Psoas muscle (tissue), 8 donors: ENCODE results near the gene SH3GL2. TPM values are rescaled to one million over a fixed set of nuclear protein-coding genes. Genes with fewer than 3 reads are reported as not detected.

Experiments
- ATAC-seq, 4 donors: fragments of 200-7000 bp; cut with Tn5 transposase; one replicate each; pipeline ENCODE4 v1.9.1; 2020; ENCODE audit warnings: moderate library complexity in 3 of 4, mild to moderate bottlenecking in 2 of 4
- DNase-seq, 2 donors: peaks; one replicate each; pipeline ENCODE4 v3.0.0-alpha.2; 2020
- H3K27ac ChIP-seq: fragments of 200-600 bp; one replicate; pipeline ENCODE4 v1.8.0; 2022
- H3K27me3 ChIP-seq, 3 donors: fragments of 200-600 bp in 1 of 3; one replicate each; pipeline versions ENCODE4 v1.6.1 to v1.8.0; 2013 to 2022; ENCODE audit warnings: low read length in 2 of 3, mild to moderate bottlenecking in 2 of 3, moderate library complexity in 1 of 3; ENCODE audit not compliant: insufficient read depth in 3 of 3
- H3K36me3 ChIP-seq, 2 donors: fragments of 200-600 bp in 1 of 2; one replicate each; pipeline versions ENCODE4 v1.6.1 to v1.8.0; 2013 to 2022; ENCODE audit warnings: low read depth in 1 of 2, mild to moderate bottlenecking in 1 of 2, moderate library complexity in 1 of 2; ENCODE audit not compliant: insufficient read depth in 1 of 2
- H3K4me1 ChIP-seq: fragments of 200-600 bp; one replicate; pipeline ENCODE4 v1.8.0; 2022
- H3K4me3 ChIP-seq: fragments of 200-600 bp; one replicate; pipeline ENCODE4 v1.8.0; 2022; ENCODE audit warnings: mild to moderate bottlenecking
- H3K9me3 ChIP-seq: fragments of 200-600 bp; one replicate; pipeline ENCODE4 v1.8.0; 2022
- CTCF ChIP-seq: fragments of 200-600 bp; IDR thresholded peaks from one replicate; pipeline ENCODE4 v1.8.0; 2022; ENCODE audit warnings: antibody characterized with exemption
- WGBS, 3 donors: extraction: QIAGEN DNeasy Blood & Tissue Kit; methylation state at CpG; one replicate each; pipeline versions ENCODE4 v1.1.6 to v1.1.7; 2013; 5-methylcytosine and 5-hydroxymethylcytosine counted together
- intact Hi-C, 2 donors: fragments of 100-400 bp; cut with DNase I; formaldehyde crosslinking; loops; one replicate each; pipeline versions ENCODE4 v1.11.0 to v1.14.2; 2022
- polyA plus RNA-seq, 3 donors: library from polyadenylated mRNA; stranded (reverse); fragments of 200-250 nt; gene quantifications; one replicate each; pipeline ENCODE4 v1.2.3, GENCODE V29; 2013
- total RNA-seq, 4 donors: library from RNA; stranded (reverse); fragmentation: NEBNext Ultra II Directional in 2 of 4; extraction: Animal tissue kit (Norgen Biotek cat#: 25700) in 2 of 4; gene quantifications; one replicate each; pipeline versions ENCODE4 v1.2.1 to v1.2.4, GENCODE V29; 2021 to 2023
- donor health status: healthy with polysubstance abuse.
- donor health status: DM: no; HTN: no; CAD: no; lungs with moderate emphysema.
- donor health status: Bipolar disorder and iron deficiency.
- donor health status: healthy.
- donor health status: DM: yes; HTN: yes; CAD: no.
- donor health status: DM: no; HTN: no; CAD: no.
- donor health status: DM: no; HTN: no; CAD: no.
- donor health status: DM: yes; HTN: yes; CAD: no.

The SH3GL2 gene
- total and polyA plus RNA-seq, 7 donors: 0.08 TPM; not detected in 6

- intact Hi-C loops: no loop called here
- no peaks in the 10 kb centered on the region for H3K4me1 ChIP-seq
- TF ChIP-seq CTCF: no peak
- DNase-seq (no peak), ATAC-seq (no peak)
- H3K27me3 ChIP-seq: peaks cover 0 to 3% (median 0%) of the 10 kb centered on the region in 3 donors
- no peaks in the 10 kb centered on the region for H3K9me3 ChIP-seq
- no peak overlapping the region for H3K27ac ChIP-seq
- H3K4me3 ChIP-seq: no peak overlapping the region
- 46 to 53% (median 49%) methylated on average over 3 of the region's 3 CpGs for WGBS, 3 donors
- H3K36me3 ChIP-seq: no peaks in the 10 kb centered on the region
Measured at GRCh38 chr9:17611917-17612316, 33.1 kb downstream of the SH3GL2 start.

- DNase-seq (no peak), ATAC-seq (no peak)
- no peak overlapping the region for H3K4me3 ChIP-seq
- 24 to 43% (median 31%) methylated on average over 3 of the region's 3 CpGs for WGBS, 3 donors
- H3K4me1 ChIP-seq: no peaks in the 10 kb centered on the region
- no peaks in the 10 kb centered on the region for H3K36me3 ChIP-seq
- H3K9me3 ChIP-seq: no peaks in the 10 kb centered on the region
- intact Hi-C loops: no loop called here
- TF ChIP-seq CTCF: no peak
- H3K27ac ChIP-seq: no peak overlapping the region
- peaks cover 0 to 3% (median 0%) of the 10 kb centered on the region in 3 donors for H3K27me3 ChIP-seq
Measured at GRCh38 chr9:17613758-17614157, 34.9 kb downstream of the SH3GL2 start.

- TF ChIP-seq CTCF: no peak
- DNase-seq: no peak
- WGBS, 3 donors: 77 to 85% (median 84%) methylated on average over 1 of the region's 1 CpG
- Histone ChIP-seq H3K4me3 (no peak overlapping the region), H3K27ac (no peak overlapping the region), H3K27me3 (peaks cover 0 to 3% (median 0%) of the 10 kb centered on the region in 3 donors), H3K4me1 (no peaks in the 10 kb centered on the region), H3K9me3 (no peaks in the 10 kb centered on the region), H3K36me3 (no peaks in the 10 kb centered on the region)
- ATAC-seq: no peak
- intact Hi-C loops: no loop called here
Measured at GRCh38 chr9:17614250-17614649, 35.4 kb downstream of the SH3GL2 start.

GRCh38 chr9:17614903-17615302 lies 36.0 kb downstream of the SH3GL2 start:
- ATAC-seq (no peak), DNase-seq (no peak)
- whole genome bisulfite sequencing, 3 donors: 47 to 55% (median 50%) methylated on average over 4 of the region's 4 CpGs
- H3K36me3 ChIP-seq: no peaks in the 10 kb centered on the region
- intact Hi-C loops: no loop called here
- no peak overlapping the region for H3K27ac ChIP-seq
- H3K4me1 ChIP-seq: no peaks in the 10 kb centered on the region
- H3K4me3 ChIP-seq: no peak overlapping the region
- no peaks in the 10 kb centered on the region for H3K9me3 ChIP-seq
- H3K27me3 ChIP-seq: peaks cover 0 to 3% (median 0%) of the 10 kb centered on the region in 3 donors
- TF ChIP-seq CTCF: no peak

DNA sequence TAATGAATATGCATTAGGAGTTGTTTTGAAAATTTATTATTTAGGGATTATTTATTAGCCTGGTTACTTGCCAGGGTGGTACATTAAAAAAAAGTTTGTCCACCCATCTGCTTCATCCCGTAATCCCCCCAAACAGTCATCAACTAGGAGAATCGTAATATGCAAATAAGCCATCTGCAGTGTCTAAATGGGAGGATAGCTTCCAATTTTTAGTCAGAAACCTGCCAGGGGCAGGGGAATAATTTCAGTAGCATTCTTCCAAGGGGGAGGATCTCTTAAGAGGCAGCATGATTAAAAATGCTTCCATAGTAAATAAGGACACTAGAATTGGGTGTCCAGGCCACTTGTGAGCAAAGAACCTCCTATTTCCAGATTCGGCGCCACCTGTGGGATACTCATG lies 43.3 kb downstream of the SH3GL2 start:
- no peaks in the 10 kb centered on the region for H3K36me3 ChIP-seq
- ATAC-seq (no peak), DNase-seq (no peak)
- no peaks in the 10 kb centered on the region for H3K9me3 ChIP-seq
- H3K27me3 ChIP-seq: no peaks in the 10 kb centered on the region
- TF ChIP-seq CTCF: no peak
- intact Hi-C loops: no loop called here
- H3K27ac ChIP-seq: no peak overlapping the region
- 71 to 75% (median 72%) methylated on average over 4 of the region's 4 CpGs for WGBS, 3 donors
- no peak overlapping the region for H3K4me3 ChIP-seq
- H3K4me1 ChIP-seq: no peaks in the 10 kb centered on the region
